CD4-positive, alpha-beta T cell treated with Interleukin-17A for 1 hour (primary cell): Measurements from ENCODE around the gene OR6T1.

Experiments
- DNase-seq: peaks from one replicate; pipeline ENCODE4 v3.0.0-alpha.2; 2020

Gene OR6T1

GRCh38 chr11:123943738-123944137 lies at the start of gene OR6T1:
Gene OR6T1, minus strand, starts transcription at chr11:123943838. Its CDS starts 0 bp downstream, at chr11:123943838.
- DNase-seq: no peak

GRCh38 chr11:123979311-123979710 lies 35.7 kb upstream of the OR6T1 start:
- DNase-seq: no peak

GRCh38 chr11:123977731-123978347 lies 34.2 kb upstream of the OR6T1 start, which contains the start of gene OR10S1:
Gene OR10S1, minus strand, starts transcription at chr11:123977781. Its CDS starts 117 bp downstream, at chr11:123977664.
- DNase-seq: no peak

- DNase-seq: no peak
Observed at GRCh38 chr11:123976770-123977560, 33.3 kb upstream of the OR6T1 start.

- no peak for DNase-seq
Observed at GRCh38 chr11:123973816-123974215, 30.2 kb upstream of the OR6T1 start.

GRCh38 chr11:123956752-123957151 lies 13.1 kb upstream of the OR6T1 start:
- no peak for DNase-seq

GRCh38 chr11:123945132-123945531 lies 1.5 kb upstream of the OR6T1 start:
- DNase-seq: no peak

GRCh38 chr11:123942413-123942812 lies 1.2 kb downstream of the OR6T1 start:
- no peak for DNase-seq

GRCh38 chr11:123939317-123939716 lies 4.3 kb downstream of the OR6T1 start, which contains the start of gene OR4D5:
Gene OR4D5, plus strand, starts transcription at chr11:123939617. Its CDS starts 0 bp downstream, at chr11:123939617.
- no peak for DNase-seq

GRCh38 chr11:123924027-123924426 lies 19.6 kb downstream of the OR6T1 start:
- DNase-seq: no peak

GRCh38 chr11:123920943-123921342 lies 22.7 kb downstream of the OR6T1 start:
- DNase-seq: no peak

GRCh38 chr11:123905826-123906225 lies 37.8 kb downstream of the OR6T1 start:
- DNase-seq: no peak

GRCh38 chr11:123904932-123905331 lies 38.7 kb downstream of the OR6T1 start:
- no peak for DNase-seq

- DNase-seq: no peak
Observed at GRCh38 chr11:123903932-123904331, 39.7 kb downstream of the OR6T1 start.

- DNase-seq: no peak
Observed at GRCh38 chr11:123901867-123902266, 41.8 kb downstream of the OR6T1 start, which contains the start of gene OR8D4. Gene OR8D4, plus strand, starts transcription at chr11:123902167. Its CDS starts 4,265 bp downstream, at chr11:123906432.

GRCh38 chr11:123899792-123900191 lies 43.8 kb downstream of the OR6T1 start:
- no peak for DNase-seq
